Measurements from ENCODE around the gene LRRC7. TPM values are rescaled to one million over a fixed set of nuclear protein-coding genes. Genes with fewer than 3 reads are reported as not detected.
"Not testable (repeated sequence)": the region's sequence is repeated elsewhere in the genome, so short reads cannot be mapped to it uniquely, and the experiment has no call there.

The LRRC7 gene
- total and polyA plus RNA-seq, 12 donors = under 0.01 to 3.4 (median 0.32) TPM; not detected in 3

- H3K9me3 ChIP-seq (replicated peaks in 1 of 3) = no peaks in the 10 kb centered on the region
- intact Hi-C loops (cut with DNase I) = no loop called here
- H3K36me3 ChIP-seq (replicated peaks in 1 of 2) = no peaks in the 10 kb centered on the region
- H3K27ac ChIP-seq = no peak overlapping the region
- no peak for TF ChIP-seq POLR2A (IDR thresholded peaks at IDR 0.05)
- TF ChIP-seq, protein P1, sequence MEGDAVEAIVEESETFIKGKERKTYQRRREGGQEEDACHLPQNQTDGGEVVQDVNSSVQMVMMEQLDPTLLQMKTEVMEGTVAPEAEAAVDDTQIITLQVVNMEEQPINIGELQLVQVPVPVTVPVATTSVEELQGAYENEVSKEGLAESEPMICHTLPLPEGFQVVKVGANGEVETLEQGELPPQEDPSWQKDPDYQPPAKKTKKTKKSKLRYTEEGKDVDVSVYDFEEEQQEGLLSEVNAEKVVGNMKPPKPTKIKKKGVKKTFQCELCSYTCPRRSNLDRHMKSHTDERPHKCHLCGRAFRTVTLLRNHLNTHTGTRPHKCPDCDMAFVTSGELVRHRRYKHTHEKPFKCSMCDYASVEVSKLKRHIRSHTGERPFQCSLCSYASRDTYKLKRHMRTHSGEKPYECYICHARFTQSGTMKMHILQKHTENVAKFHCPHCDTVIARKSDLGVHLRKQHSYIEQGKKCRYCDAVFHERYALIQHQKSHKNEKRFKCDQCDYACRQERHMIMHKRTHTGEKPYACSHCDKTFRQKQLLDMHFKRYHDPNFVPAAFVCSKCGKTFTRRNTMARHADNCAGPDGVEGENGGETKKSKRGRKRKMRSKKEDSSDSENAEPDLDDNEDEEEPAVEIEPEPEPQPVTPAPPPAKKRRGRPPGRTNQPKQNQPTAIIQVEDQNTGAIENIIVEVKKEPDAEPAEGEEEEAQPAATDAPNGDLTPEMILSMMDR (IDR thresholded peaks at IDR 0.05) = no peak
- no peak overlapping the region for H3K4me3 ChIP-seq
- DNase-seq = no peak
- no peaks in the 10 kb centered on the region for H3K4me1 ChIP-seq (replicated peaks in 1 of 2)
- no peaks in the 10 kb centered on the region for H3K27me3 ChIP-seq
- 60 to 75% (median 73%) methylated on average over 3 of the region's 3 CpGs for WGBS, 4 donors
These were observed 380.1 kb downstream of the LRRC7 start for GRCh38 chr1:69947837-69948236.

DNA sequence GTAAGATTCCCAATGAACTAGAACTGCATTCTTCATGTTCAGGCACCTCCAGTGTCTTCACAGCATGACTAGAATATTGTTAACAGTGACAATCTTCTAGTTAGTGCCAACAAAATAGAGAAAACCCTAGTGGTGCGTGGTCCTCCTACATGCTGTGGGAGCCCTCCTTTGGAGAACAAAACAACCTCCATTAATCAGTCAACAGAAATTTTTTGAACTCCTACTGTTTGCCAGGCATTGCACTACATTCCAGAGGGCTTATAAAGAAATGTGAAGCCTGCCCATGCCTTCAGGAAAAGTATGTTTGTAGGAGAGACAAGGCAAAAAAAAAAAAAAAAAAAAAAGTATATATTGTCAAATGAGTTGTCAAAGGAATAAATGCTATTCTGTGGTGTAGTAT, 385.0 kb downstream of the LRRC7 start:
- Histone ChIP-seq H3K9me3 (replicated peaks in 1 of 3) (no peaks in the 10 kb centered on the region), H3K36me3 (replicated peaks in 1 of 2) (no peaks in the 10 kb centered on the region), H3K27me3 (no peaks in the 10 kb centered on the region), H3K27ac (no peak overlapping the region), H3K4me3 (no peak overlapping the region), H3K4me1 (replicated peaks in 1 of 2) (no peaks in the 10 kb centered on the region)
- no peak for DNase-seq
- intact Hi-C loops (cut with DNase I) = no loop called here
- no peak for TF ChIP-seq POLR2A (IDR thresholded peaks at IDR 0.05)
- TF ChIP-seq, protein P1 (IDR thresholded peaks at IDR 0.05) = no peak
- 74 to 95% (median 88%) methylated on average over 1 of the region's 1 CpG for WGBS, 4 donors

DNA sequence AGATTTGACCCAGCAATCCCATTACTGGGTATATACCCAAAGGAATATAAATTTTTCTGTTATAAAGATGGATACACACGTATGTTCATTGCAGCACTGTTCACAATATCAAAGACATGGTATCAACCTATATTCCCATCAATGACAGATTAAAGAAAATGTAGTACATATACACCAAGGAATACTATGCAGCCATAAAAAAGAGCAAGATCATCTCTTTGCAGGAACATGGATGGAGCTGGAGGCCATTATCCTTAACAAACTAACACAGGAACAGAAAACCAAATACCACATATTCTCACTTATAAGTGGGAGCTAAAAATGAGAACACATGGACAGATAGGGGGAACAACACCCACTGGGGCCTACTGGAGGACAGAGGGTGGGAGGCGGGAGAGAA, 394.7 kb downstream of the LRRC7 start:
- H3K4me1 ChIP-seq (replicated peaks in 1 of 2); DNase-seq; intact Hi-C loops (cut with DNase I); H3K36me3 ChIP-seq (replicated peaks in 1 of 2); H3K4me3 ChIP-seq; H3K27me3 ChIP-seq; H3K27ac ChIP-seq; H3K9me3 ChIP-seq (replicated peaks in 1 of 3): not testable (repeated sequence)
- WGBS, 4 donors = 76 to 85% (median 79%) methylated on average over 2 of the region's 2 CpGs

- TF ChIP-seq, protein P1 (IDR thresholded peaks at IDR 0.05) = no peak
- no peak for DNase-seq
- H3K4me3 ChIP-seq = no peak overlapping the region
- H3K36me3 ChIP-seq (replicated peaks in 1 of 2) = no peaks in the 10 kb centered on the region
- H3K27ac ChIP-seq = no peak overlapping the region
- no peaks in the 10 kb centered on the region for H3K9me3 ChIP-seq (replicated peaks in 1 of 3)
- H3K4me1 ChIP-seq (replicated peaks in 1 of 2) = no peaks in the 10 kb centered on the region
- intact Hi-C loops (cut with DNase I) = no loop called here
- 82 to 92% (median 87%) methylated on average over 3 of the region's 3 CpGs for WGBS, 4 donors
- H3K27me3 ChIP-seq = no peaks in the 10 kb centered on the region
These were observed 399.6 kb downstream of the LRRC7 start for GRCh38 chr1:69967245-69967766.

DNA sequence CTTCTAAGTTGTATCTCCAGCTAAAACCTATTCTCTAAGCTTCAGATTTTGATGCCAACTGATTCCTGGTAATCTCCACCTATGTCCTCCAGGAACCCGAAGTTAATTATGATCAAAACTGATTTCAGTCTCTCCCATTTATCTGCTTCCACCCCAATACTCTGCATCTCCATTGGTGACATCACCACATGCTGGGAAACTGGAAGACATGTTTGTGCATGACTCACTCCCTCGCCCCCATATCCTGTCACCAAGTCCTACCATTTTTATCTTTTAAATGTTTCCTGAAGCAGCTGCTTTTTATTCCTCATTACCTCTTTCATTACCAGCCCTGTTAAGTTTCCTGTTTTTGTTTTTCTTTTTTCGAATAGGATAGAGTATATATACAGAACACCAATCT, 409.2 kb downstream of the LRRC7 start:
- H3K27me3 ChIP-seq = no peaks in the 10 kb centered on the region
- no peak for DNase-seq
- H3K9me3 ChIP-seq (replicated peaks in 1 of 3) = no peaks in the 10 kb centered on the region
- WGBS, 4 donors = 49 to 63% (median 56%) methylated on average over 3 of the region's 3 CpGs
- no peak overlapping the region for H3K4me3 ChIP-seq
- TF ChIP-seq POLR2A (IDR thresholded peaks at IDR 0.05) = no peak
- TF ChIP-seq, protein P1 (IDR thresholded peaks at IDR 0.05) = no peak
- no peak overlapping the region for H3K27ac ChIP-seq
- H3K4me1 ChIP-seq (replicated peaks in 1 of 2) = no peaks in the 10 kb centered on the region
- no peaks in the 10 kb centered on the region for H3K36me3 ChIP-seq (replicated peaks in 1 of 2)
- intact Hi-C loops (cut with DNase I) = no loop called here
